ENCODE measurements around the gene CLEC20A.

- no peak for TF ChIP-seq TAF1 (IDR thresholded peaks at IDR 0.05; ENCODE audit: borderline replicate concordance, insufficient read depth, low read length)
- no peak for TF ChIP-seq POLR2AphosphoS5 (IDR thresholded peaks at IDR 0.05; ENCODE audit: low read depth, low read length)
- no peak for TF ChIP-seq REST (IDR thresholded peaks at IDR 0.05; ENCODE audit: insufficient read depth in 1 of 2, low read depth in 2 of 2, low read length in 2 of 2)
These were observed 12.7 kb upstream of the CLEC20A start for GRCh38 chr1:178509414-178510007.

All from PFSK-1 (cell line).